CD14-positive monocyte (primary cell): Measurements from ENCODE around the gene OPN5. TPM values are rescaled to one million over a fixed set of nuclear protein-coding genes. Genes with fewer than 3 reads are reported as not detected.

ENCODE experiments used
- DNase-seq, 3 donors: peaks; one replicate each; pipeline ENCODE4 v3.0.0-alpha.2; 2011 to 2022
- H2AFZ ChIP-seq: 2 replicates; pipeline ENCODE4 v1.6.0; 2012; ENCODE audit warnings: mild to moderate bottlenecking, low read depth, low read length, inconsistent platforms; ENCODE audit not compliant: insufficient read depth, poor library complexity, severe bottlenecking
- H3K27ac ChIP-seq, 2 donors: 1 replicate in 1 of 2; 2 replicates in 1 of 2; pipeline ENCODE4 v1.5.1; 2012 to 2013; ENCODE audit warnings: low read length in 2 of 2, control low read depth in 1 of 2, inconsistent platforms in 1 of 2, low read depth in 1 of 2, mild to moderate bottlenecking in 1 of 2
- H3K27me3 ChIP-seq, 2 donors: one replicate each; pipeline versions ENCODE4 v1.6.0 to v1.6.1; 2011 to 2013; ENCODE audit warnings: low read length in 2 of 2; ENCODE audit not compliant: control insufficient read depth in 2 of 2, insufficient read depth in 2 of 2
- H3K36me3 ChIP-seq, 2 donors: replicated peaks in 1 of 2; 1 replicate in 1 of 2; 2 replicates in 1 of 2; pipeline versions ENCODE4 v1.5.1 to v1.6.1; 2012 to 2013; ENCODE audit warnings: low read length in 2 of 2, control low read depth in 1 of 2, inconsistent platforms in 1 of 2, mild to moderate bottlenecking in 1 of 2; ENCODE audit not compliant: insufficient read depth in 2 of 2, control insufficient read depth in 1 of 2
- H3K4me1 ChIP-seq, 2 donors: 1 replicate in 1 of 2; 2 replicates in 1 of 2; pipeline versions ENCODE4 v1.5.1 to v1.6.1; 2012 to 2013; ENCODE audit warnings: low read length in 2 of 2, control low read depth in 1 of 2, inconsistent platforms in 1 of 2, mild to moderate bottlenecking in 1 of 2, moderate library complexity in 1 of 2; ENCODE audit not compliant: insufficient read depth in 2 of 2, control insufficient read depth in 1 of 2
- H3K4me2 ChIP-seq: replicated peaks from 2 replicates; pipeline ENCODE3; 2012; ENCODE audit warnings: low read length, moderate library complexity, mild to moderate bottlenecking; ENCODE audit not compliant: poor library complexity, severe bottlenecking; ENCODE audit errors: extremely low read depth
- H3K4me3 ChIP-seq, 3 experiments: fragments of 200-600 bp in 1 of 3; sonication (generic) in 1 of 3; replicated peaks in 1 of 3; 1 replicate in 2 of 3; 2 replicates in 1 of 3; pipeline ENCODE4 v1.5.1; 2011 to 2013; ENCODE audit warnings: low read length in 3 of 3, mild to moderate bottlenecking in 3 of 3, control low read depth in 2 of 3, low read depth in 2 of 3, inconsistent platforms in 1 of 3, moderate library complexity in 1 of 3
- H3K79me2 ChIP-seq: 2 replicates; pipeline ENCODE4 v1.6.0; 2012; ENCODE audit warnings: mild to moderate bottlenecking, control low read depth, inconsistent platforms, low read length, moderate library complexity; ENCODE audit not compliant: insufficient read depth
- H3K9ac ChIP-seq: 2 replicates; pipeline ENCODE4 v1.6.0; 2017; ENCODE audit warnings: low read length, mild to moderate bottlenecking; ENCODE audit not compliant: insufficient read depth, poor library complexity, severe bottlenecking
- H3K9me3 ChIP-seq, 2 donors: replicated peaks in 1 of 2; 1 replicate in 1 of 2; 2 replicates in 1 of 2; pipeline versions ENCODE4 v1.5.1 to v1.6.1; 2012 to 2013; ENCODE audit warnings: low read length in 2 of 2, control low read depth in 1 of 2; ENCODE audit not compliant: control insufficient read depth in 1 of 2, insufficient read depth in 1 of 2
- H4K20me1 ChIP-seq: 2 replicates; pipeline ENCODE4 v1.6.0; 2012; ENCODE audit warnings: mild to moderate bottlenecking, low read length, control low read depth, moderate library complexity; ENCODE audit not compliant: insufficient read depth
- H3K27ac Mint-ChIP-seq, 7 donors: one replicate each; pipeline ENCODE4 v1.8.0; 2020; ENCODE audit warnings: mild to moderate bottlenecking in 7 of 7, mixed read lengths in 7 of 7, moderate library complexity in 6 of 7, inconsistent platforms in 2 of 7
- H3K27me3 Mint-ChIP-seq, 3 donors: one replicate each; pipeline ENCODE4 v1.8.0; 2021 to 2022; ENCODE audit warnings: low read depth in 3 of 3, mild to moderate bottlenecking in 3 of 3, mixed read lengths in 3 of 3, moderate library complexity in 3 of 3, inconsistent platforms in 1 of 3
- H3K36me3 Mint-ChIP-seq, 2 donors: one replicate each; pipeline ENCODE4 v1.8.0; 2020; ENCODE audit warnings: mixed read lengths in 2 of 2, inconsistent platforms in 1 of 2, mild to moderate bottlenecking in 1 of 2
- H3K4me1 Mint-ChIP-seq: one replicate; pipeline ENCODE4 v1.8.0; 2020; ENCODE audit warnings: mild to moderate bottlenecking, mixed read lengths
- H3K4me3 Mint-ChIP-seq, 2 donors: one replicate each; pipeline ENCODE4 v1.8.0; 2020; ENCODE audit warnings: mild to moderate bottlenecking in 2 of 2, mixed read lengths in 2 of 2, moderate library complexity in 1 of 2
- H3K9me3 Mint-ChIP-seq, 7 donors: one replicate each; pipeline ENCODE4 v1.8.0; 2020 to 2022; ENCODE audit warnings: mixed read lengths in 7 of 7, mild to moderate bottlenecking in 6 of 7, moderate library complexity in 6 of 7, inconsistent platforms in 2 of 7
- WGBS: methylation state at CpG from one replicate; pipeline ENCODE4 v1.1.5; 2013; ENCODE audit warnings: missing lambda C conversion rate; ENCODE audit not compliant: insufficient coverage; 5-methylcytosine and 5-hydroxymethylcytosine counted together
- intact Hi-C, 2 donors: fragments of 100-400 bp; cut with micrococcal nuclease; formaldehyde crosslinking; loops; one replicate each; pipeline versions ENCODE4 v1.15.0 to v1.15.1; 2023
- polyA plus RNA-seq, 3 donors: library from polyadenylated mRNA; depleted of rRNA in 1 of 3; unstranded in 2 of 3; stranded (reverse) in 1 of 3; fragments of 300-500 nt in 2 of 3; fragments of >200 nt in 1 of 3; fragmentation: Illumina TruSeq in 2 of 3; gene quantifications; 1 replicate in 2 of 3; 2 replicates in 1 of 3; pipeline ENCODE4 v1.2.3, GENCODE V29; 2012 to 2021
- TF ChIP-seq, protein P1 (sequence below): fragments of 200-600 bp; IDR thresholded peaks from one replicate; pipeline ENCODE4 v1.8.0; 2022; ENCODE audit warnings: antibody characterized with exemption, mild to moderate bottlenecking

Gene OPN5
- polyA plus RNA-seq, 3 donors: not detected

DNA sequence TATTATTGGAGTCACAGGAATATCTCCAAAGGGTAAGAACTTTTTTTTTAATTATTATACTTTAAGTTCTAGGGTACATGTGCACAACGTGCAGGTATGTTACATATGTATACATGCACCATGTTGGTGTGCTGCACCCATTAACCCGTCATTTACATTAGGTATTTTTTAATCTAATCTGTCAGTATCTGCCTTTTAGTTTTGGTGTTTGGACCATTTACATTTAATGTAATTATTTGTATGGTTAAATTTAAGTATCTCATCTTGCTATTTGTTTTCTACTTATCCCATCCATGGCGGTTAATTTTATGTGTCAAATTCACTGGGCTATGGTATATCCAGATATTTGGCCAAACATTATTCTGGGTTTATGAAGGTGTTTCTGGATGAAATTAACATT lies 15.4 kb upstream of the OPN5 start:
- Mint-ChIP-seq H3K4me3 (no peak overlapping the region), H3K27me3 (no peaks in the 10 kb centered on the region)
- no peaks in the 10 kb centered on the region for H3K79me2 ChIP-seq

DNA sequence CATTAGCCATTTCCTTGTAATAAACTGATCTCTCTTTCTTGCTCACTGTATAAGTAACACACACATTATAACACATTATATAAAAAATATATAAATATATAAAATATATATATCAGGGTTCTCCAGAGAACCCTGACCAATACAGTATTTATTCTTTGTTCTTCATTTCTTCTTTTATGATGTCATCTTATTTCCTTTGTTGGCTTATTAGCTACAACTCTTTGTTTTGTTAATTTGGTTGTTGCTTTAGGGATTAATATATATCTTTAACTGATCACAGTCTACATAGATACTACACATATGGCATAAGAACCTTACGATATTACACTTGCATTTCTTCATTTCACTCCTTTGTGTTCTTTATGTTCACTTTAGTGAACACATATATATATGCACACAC lies 14.7 kb upstream of the OPN5 start:
- Histone ChIP-seq H4K20me1 (no peaks in the 10 kb centered on the region), H2AFZ (no peak overlapping the region), H3K36me3 (no peaks in the 10 kb centered on the region), H3K4me1 (no peaks in the 10 kb centered on the region), H3K27ac (no peak overlapping the region), H3K79me2 (no peaks in the 10 kb centered on the region), H3K9ac (no peak overlapping the region), H3K4me2 (no peak overlapping the region), H3K4me3 (no peak overlapping the region), H3K9me3 (no peaks in the 10 kb centered on the region), H3K27me3 (no peaks in the 10 kb centered on the region)
- TF ChIP-seq, protein P1, sequence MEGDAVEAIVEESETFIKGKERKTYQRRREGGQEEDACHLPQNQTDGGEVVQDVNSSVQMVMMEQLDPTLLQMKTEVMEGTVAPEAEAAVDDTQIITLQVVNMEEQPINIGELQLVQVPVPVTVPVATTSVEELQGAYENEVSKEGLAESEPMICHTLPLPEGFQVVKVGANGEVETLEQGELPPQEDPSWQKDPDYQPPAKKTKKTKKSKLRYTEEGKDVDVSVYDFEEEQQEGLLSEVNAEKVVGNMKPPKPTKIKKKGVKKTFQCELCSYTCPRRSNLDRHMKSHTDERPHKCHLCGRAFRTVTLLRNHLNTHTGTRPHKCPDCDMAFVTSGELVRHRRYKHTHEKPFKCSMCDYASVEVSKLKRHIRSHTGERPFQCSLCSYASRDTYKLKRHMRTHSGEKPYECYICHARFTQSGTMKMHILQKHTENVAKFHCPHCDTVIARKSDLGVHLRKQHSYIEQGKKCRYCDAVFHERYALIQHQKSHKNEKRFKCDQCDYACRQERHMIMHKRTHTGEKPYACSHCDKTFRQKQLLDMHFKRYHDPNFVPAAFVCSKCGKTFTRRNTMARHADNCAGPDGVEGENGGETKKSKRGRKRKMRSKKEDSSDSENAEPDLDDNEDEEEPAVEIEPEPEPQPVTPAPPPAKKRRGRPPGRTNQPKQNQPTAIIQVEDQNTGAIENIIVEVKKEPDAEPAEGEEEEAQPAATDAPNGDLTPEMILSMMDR: no peak
- no peaks in the 10 kb centered on the region for H3K36me3 Mint-ChIP-seq
- no peak for DNase-seq
- no peak overlapping the region for H3K4me3 Mint-ChIP-seq
- H3K9me3 Mint-ChIP-seq: peaks cover 0 to 4% (median 1%) of the 10 kb centered on the region in 7 donors
- intact Hi-C loops: no loop called here
- no peak overlapping the region for H3K27ac Mint-ChIP-seq
- no CpG with 5 or more reads among the region's 1 CpG for WGBS
- H3K4me1 Mint-ChIP-seq: no peaks in the 10 kb centered on the region
- H3K27me3 Mint-ChIP-seq: no peaks in the 10 kb centered on the region

More for the DNA sequence above, 15.4 kb upstream of the OPN5 start:
- Mint-ChIP-seq H3K36me3 (no peaks in the 10 kb centered on the region), H3K9me3 (peaks cover 0 to 4% (median 1%) of the 10 kb centered on the region in 7 donors), H3K27ac (no peak overlapping the region), H3K4me1 (no peaks in the 10 kb centered on the region)
- H4K20me1 ChIP-seq: no peaks in the 10 kb centered on the region
- H3K27ac ChIP-seq: no peak overlapping the region
- no peak overlapping the region for H3K4me3 ChIP-seq
- no peak overlapping the region for H3K9ac ChIP-seq
- no peak overlapping the region for H3K4me2 ChIP-seq
- WGBS: no CpG with 5 or more reads among the region's 3 CpGs
- H3K9me3 ChIP-seq: no peaks in the 10 kb centered on the region
- no peak overlapping the region for H2AFZ ChIP-seq
- no peaks in the 10 kb centered on the region for H3K4me1 ChIP-seq
- no peaks in the 10 kb centered on the region for H3K27me3 ChIP-seq
- intact Hi-C loops: no loop called here
- TF ChIP-seq, protein P1: no peak
- no peaks in the 10 kb centered on the region for H3K36me3 ChIP-seq
- no peak for DNase-seq
